Measurements from ENCODE around the gene DMRT1. TPM values are rescaled to one million over a fixed set of nuclear protein-coding genes. Genes with fewer than 3 reads are reported as not detected.

Gene DMRT1
- total RNA-seq, 1 experiment from 2014 or later = not detected

DNA sequence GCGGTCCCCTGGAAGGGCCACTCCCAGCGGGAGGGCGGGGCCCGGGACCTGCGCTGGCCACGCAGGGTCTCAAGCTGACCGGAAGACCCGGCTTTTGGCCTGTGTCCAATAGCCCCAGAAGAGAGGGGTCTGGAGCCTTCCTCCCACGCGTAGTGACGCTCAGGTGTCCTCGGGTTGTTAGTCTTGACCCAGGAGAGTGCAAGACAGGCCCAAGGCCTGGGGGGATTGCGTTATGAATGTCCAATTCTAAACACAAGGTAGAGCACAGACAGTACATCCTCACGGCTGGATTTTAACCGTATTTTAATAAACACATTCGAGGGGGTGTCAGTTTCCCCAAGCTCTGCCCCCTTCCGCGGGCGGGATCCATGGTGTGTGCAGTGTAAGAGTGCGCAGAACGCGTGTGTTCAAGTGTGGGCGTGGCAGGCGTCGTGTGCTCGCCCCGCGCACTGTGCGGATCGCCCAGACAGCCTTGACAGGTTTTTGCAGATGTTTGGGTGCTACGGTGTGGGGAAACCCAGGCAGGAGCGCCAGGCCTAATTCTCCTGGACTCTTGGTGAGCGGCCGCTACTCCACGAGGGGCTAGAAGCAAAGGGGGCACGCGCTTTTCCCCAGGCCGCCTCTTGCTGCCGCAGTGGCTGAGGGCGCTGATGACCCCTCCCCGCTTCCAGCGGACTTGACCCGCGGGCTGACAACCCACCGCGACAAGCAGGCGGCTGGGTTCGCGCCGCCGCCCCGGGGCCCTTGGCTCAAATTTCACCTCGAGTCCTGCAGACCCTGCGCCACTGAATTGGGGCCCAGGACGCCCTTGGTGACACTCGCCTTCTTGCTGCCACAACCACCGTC lies 128.9 kb downstream of the DMRT1 start:
- no peak for DNase-seq (ENCODE audit: low read depth)

DNA sequence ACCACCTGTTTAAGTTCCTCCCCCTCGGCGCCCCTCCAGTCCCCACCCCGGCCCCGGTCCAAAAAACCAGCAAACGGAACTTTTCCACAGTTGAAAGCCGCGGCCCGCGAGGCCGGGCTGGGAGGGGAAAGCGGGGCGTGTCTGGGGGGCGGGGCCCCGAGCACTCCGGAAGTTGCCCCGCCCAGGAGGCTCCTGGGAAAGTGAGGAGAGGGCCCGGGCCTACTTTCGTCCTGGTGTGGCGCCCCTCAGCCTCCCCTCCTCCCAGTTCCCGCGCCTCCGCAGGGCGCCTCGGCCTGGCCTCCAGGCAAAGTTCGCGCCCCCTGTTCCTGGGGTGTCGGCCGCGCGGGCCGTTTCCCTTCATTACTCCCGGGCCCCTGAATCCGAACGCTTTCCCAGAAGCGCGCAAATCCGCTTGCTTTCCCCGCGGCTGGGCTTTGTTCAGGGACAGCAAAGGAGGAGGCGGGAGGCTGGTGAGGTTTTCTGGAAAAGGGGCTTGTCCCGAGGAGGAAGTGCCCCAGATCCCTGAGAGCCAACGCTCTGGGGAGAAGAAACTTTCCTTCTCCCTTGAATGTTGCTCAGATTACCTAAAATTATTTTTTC lies 130.5 kb downstream of the DMRT1 start:
- no peak for DNase-seq (ENCODE audit: low read depth)

DNA sequence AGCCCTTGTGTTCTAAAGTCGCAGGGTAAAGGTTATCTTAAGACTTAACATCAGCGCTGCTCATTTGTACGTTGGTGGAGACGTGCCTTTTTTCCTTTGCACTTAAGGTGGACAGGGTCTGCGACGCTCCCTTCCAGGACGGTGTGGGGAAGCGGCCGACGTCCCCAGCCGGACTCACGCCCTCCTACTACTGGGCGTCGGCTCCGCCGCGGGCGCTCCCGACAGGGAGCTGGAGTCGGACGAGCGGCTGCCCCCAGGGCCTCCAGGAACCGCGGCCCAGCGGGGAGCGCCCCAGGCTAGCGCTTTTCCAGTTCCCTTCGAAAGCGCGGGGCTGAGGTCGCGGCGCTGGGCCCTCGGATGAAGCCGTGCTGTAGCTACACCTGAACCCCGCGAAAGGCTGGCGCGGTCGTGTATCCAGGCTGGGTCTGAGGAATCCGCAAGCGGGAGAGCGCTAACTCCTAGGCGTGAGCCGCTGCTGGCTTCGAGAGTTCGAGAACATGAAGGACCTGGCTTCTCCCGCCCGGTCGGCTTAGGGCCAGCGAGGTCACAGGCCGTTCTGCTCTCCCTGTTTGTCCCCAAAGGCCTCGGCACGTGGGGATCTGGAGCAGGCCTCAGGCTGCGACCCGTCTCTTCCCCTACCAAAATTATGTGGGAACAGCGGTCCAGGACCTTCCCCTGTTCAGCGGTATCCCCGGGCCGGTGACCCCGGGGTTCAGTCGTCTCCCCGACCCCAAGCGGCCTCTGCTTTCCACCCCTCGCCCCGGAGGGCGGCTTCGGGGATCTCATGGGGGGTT lies 131.2 kb downstream of the DMRT1 start:
- DNase-seq (ENCODE audit: low read depth) = no peak

DNA sequence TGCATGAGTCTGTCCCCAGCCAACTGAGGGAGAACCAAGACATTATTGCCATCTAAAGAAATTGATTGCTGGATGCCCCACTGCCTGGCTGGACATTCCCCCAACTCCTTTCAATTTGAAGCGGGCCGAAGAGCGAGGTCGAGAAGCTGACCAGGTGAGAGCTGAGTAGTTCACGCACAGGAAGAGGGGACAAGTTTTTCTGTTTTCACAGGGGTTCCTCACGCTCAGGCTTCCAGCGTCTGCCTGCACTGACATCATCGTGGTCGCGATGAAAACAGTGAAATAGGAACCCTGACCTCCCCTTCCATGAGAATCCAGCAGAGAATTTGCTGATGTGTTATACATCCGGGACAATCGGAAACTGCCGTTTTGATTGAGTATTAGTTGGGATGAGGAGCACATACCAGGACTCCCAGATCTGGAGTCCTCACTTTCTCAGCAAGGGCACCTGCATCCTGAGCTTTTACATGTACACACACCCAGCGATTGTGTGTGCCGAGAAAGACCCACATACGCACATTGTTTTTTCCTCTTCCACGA lies 131.9 kb downstream of the DMRT1 start:
- no peak for DNase-seq (ENCODE audit: low read depth)

DNA sequence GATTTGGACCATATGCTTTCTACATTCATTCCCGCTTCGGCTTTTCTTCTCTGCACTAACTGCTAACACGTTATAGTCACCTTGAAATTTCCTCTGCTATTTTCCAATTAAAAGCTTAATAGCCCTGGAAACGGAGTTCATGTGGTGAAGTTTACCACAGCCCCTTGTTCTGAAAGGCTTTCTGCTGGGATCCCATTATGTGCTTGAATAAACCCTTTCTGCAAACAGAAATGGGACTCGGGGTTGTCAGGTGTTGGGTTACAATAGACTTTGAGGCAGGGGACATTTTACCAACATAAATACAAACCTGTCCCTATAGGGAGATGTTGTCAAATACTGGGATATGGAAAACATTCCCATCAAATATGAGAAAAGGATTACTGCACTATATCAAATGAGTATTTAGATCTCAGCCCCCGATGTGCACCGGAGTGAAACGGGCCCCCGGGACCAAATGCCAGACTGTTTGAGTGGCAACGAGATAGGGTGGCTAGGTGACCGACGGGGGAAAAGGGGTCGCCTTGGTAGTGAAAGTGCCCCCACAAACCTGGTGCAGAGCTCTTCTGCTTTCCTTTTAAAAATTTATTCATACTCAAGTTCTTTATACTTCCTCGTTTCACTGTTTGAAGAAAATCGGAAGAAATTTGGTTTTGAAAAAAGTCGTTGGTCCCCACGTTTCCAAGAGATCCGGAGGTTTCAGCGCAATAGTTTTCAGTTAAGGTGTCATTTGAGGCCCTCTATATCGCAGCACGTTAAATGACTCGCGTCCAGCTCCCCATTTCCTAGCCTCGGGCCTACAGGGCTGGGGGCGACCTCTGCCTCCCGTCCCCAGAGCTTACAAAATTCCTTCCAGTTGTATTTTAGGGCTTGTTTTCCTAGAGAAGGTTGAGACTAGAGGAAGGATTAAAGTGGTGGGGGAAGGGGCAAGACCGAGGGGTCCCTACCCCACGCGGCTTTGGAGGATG lies 132.8 kb downstream of the DMRT1 start:
- no peak for DNase-seq (ENCODE audit: low read depth)

DNA sequence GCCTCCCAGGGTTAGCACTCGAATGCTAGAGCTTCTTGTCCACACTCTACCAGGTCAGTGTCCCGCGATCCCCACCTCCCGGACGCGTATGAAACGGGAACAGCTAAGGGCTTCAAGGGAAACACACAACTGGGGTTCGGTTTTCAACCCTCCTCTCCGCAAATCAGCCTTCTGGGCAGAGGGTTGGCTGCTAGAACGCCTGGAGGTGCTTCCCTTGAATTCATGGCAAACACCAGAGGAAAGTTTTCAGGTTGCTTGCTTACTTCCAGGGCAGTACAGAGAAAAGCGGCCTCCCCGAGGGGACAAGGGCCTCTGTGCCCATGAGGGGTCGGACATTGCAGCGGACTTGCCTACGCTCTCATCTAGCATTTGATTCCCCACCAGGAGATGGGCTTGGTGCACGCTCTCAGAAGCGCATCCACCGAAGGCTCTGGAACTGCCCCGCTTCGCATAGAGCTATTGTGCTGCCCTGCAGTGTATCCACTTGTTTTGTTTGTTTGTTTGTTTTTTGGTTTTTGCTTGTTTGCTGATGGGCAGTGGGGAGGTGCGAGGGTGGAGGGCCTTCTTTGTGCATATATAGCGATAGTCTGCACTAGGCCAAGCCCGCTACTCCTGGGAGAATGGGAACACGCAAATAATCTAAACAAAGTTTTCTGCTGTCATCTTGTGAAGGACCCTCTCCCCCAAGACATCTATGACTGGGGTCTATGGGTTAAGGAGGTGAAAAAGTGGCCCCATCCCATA lies 133.7 kb downstream of the DMRT1 start:
- no peak for DNase-seq (ENCODE audit: low read depth)

DNA sequence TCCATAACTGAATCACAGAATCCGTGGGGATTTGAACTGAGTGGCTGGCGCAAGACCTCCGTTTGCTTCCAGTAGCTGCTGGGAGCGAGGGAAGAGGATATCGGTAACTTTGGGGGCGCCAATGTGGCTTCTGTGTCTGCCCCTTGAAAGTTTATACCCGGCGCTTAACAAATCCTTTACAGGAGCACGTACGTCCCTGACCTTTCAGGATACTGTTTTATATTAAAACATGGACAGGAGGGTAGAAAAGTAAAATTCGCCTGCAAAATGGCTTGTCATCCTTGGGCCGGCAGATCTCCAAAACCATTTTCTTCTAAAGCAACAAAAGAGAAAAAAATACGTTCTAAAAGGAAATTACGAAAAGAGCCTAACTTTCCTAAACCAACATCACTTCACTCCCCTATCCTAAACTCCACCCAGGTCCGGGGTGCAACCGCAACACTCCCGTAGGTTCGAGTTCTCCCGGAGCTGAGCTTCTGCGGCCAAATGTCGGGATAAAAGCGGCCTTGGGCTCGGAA lies 134.3 kb downstream of the DMRT1 start:
- DNase-seq (ENCODE audit: low read depth) = no peak

DNA sequence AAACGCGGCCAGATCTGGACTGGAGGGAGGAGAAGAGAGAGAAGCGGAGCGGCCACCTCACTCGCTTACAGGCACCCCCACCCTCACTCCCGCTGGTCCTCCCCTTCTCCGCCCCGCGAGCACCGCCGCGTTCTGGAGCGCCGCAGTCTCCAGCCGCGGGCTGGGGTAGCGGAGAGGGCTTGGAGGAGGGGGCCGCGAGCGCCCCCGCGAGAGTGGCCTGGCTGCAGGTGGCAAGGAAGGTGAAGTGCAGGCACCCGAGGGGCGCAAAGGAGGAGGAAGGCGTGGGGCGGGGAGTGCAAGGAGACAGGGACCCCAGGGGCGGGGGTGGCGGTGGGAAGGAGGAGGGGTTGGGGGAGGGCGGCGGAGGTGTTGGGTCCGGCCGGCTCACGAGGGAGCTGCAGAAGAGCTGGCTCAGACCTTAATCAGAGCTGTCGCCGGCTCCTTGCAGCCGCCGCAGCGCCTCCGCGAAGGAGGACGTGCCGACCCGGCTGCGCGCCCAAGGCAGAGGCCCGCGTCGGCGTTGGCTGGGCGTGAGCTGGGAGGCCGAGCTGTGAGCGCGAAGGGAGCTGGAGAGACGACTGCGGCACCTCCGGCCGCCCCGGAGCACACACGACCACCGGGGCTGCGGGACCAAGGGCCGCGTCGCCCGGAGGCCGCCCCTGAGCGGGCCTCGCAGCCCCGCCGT lies 134.9 kb downstream of the DMRT1 start, which contains the start of gene DMRT3:
Gene DMRT3 (plus strand): TSS at position 398 of the 685 bp plus-strand sequence. CDS start 347 bp downstream, outside the sequence.
- no peak for DNase-seq (ENCODE audit: low read depth)

DNA sequence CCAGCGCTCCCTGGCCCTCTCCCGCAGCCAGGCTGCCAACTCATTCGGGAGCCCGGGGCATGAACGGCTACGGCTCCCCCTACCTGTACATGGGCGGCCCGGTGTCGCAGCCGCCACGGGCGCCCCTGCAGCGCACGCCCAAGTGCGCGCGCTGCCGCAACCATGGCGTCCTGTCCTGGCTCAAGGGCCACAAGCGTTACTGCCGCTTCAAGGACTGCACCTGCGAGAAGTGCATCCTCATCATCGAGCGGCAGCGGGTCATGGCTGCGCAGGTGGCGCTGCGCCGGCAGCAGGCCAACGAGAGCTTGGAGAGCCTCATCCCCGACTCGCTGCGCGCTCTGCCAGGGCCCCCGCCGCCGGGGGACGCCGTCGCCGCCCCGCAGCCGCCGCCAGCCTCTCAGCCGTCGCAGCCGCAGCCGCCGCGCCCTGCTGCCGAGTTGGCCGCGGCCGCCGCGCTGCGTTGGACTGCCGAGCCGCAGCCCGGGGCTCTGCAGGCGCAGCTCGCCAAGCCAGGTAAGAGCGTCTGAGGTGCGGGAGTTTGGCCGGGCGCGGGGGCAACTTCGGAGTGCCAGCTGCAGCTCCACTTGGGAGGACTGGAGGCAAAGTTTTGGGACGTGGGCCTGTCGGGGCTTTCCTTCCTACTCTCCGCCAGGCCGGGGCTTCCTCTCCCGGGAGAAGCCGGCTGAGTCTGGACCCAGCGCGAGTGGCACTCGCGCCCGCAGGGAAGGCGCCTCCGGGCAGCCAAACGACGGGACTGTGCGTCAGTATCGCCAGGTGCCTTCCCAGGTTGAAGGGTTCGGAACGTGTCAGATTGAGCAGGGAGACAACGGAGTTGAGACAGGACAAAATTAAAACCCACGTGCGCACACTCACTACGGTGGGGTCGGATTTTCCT lies 135.7 kb downstream of the DMRT1 start:
- no peak for DNase-seq (ENCODE audit: low read depth)

DNA sequence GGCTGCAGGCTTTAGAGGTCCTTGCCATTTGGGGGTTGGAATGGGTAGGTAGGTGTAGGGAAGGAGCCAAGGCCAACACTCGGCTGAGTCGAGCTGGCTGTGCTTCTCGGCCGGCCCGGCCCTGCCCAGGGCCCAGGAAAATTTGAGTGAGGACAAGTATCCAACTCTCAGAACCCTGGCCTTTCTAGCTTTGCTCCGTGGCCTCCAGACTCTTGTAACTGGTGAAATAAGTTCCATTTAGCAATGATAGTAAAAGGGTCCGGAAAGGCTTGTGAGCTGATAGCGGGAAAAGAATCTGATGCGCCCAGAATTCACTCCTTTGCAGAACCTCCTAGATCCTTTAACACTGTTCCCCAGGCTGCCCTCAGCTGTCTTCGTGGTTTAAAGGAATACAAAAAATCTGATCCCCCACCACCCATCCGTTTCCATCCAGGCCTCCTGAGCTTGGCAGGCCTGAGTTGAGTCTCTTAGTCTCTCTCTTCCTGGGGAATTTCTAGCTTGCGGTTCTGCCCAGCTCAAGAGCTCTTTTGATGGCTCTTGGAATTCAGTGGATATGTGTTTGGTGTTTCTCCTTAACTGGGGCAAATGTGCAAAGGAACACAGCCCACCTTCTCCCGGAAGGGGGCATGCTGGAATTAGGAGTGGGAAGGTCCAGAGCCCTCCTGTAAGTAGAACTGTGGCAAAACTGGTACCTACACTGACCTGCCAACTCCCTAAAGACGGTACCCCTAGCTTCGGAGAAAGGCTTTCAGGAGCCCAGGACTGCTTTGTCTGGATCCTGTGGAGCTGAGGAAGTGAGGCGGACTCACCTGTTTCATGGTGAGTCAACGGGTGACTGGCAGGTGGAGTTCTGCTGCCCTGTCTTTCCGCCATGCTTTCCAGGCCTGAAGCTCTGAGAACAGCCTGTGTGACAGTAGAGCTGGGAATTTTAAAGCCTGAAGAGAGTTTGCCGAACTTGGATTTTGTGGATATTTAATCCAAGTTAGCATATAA lies 136.6 kb downstream of the DMRT1 start:
- DNase-seq (ENCODE audit: low read depth) = no peak

DNA sequence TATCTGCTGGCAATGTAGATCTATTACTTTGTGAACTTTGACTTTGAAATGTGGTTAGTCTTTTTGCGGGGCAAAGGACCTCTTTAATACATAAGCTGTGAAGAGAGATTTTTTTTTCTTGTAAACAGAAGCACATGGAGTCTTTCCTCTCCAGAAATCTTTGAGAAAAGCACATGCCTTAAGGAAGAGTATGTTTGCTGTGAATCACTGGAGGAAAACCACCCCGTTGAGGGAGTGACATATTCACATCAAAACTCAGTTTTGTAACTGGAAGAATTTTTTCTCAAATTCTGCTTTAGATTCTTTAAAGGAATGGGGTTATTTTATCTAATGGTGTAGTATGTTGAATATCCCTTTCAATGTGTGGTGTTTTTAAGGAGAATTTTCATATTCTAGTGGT lies 138.5 kb downstream of the DMRT1 start:
- DNase-seq (ENCODE audit: low read depth) = no peak

DNA sequence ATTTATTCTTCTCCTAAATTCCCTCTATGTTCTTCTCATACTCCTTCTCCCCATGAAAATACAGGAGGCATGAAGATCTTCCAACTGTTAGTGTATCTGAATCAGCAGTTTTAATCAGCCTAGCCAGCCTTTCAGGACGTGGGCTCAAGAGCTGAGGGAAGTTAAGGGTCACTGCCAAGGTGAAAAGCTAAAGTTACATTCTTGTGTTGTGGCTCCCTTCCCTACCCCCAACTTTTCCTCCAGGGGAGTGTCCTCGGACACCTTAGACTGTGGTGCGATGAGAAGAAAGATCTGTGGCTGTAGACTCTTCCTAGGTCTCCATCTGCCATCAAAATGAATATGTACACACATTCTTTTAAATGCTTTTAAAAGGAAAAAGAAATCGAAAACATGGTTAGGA lies 139.1 kb downstream of the DMRT1 start:
- no peak for DNase-seq (ENCODE audit: low read depth)

DNA sequence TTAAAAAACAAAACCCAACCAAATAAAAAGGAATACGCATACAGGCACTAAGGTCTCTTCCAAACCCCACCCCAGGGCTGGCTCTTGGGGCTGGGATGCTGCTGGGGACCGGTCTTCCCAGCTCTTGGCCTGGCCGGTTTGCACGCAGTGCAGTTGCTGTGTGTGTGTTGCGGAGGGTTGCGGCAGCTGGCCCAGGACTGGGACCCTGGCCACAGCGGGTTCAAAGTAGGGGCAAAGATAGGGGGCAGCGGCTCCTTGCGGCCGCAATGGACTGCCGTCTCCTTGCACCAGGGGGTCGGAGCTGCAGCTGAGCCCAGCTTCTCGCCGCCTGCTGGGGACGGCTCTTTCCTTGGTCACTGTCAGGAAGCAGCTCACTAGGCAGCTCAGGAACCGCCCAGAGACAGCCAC lies 140.0 kb downstream of the DMRT1 start:
- DNase-seq (ENCODE audit: low read depth) = no peak

DNA sequence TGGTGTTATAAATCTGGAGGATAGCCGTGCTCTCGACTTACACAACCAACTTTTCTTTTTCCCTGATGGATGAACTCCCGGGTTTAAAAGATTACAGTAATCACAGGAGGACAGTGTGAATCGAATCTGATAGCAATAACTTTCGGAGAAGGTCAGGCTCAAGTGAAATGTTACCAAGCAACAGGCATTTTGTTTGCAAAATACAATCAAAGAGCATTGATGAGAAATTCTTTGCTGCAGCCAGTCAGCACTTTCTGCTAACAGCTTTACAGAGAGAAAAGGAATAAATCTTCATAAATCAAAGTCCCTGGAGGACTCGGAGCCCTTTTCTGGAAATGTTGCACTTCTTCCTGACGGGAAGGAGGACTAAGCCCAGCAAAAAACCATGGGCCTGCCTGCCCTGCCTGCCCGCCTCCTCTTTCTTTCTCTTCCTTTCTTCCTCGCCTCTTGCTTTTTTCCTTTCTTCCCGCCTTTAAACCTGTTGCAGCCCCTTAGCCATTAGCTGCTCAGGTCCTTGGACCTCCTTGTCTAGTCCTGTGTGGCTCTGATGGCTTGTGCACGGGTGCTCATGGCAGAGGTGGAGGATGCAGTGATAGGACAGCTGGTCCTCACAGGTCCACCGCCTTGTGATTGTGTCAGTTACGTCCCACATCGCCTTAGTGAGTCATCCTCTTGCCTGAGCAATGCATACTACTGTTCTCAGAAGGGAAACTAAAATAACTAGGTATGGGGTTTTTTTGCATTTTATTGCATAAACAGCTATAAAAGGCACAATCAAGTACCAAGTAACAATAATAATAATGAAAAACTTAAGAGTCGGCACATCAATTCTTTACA lies 141.1 kb downstream of the DMRT1 start:
- no peak for DNase-seq (ENCODE audit: low read depth)

DNA sequence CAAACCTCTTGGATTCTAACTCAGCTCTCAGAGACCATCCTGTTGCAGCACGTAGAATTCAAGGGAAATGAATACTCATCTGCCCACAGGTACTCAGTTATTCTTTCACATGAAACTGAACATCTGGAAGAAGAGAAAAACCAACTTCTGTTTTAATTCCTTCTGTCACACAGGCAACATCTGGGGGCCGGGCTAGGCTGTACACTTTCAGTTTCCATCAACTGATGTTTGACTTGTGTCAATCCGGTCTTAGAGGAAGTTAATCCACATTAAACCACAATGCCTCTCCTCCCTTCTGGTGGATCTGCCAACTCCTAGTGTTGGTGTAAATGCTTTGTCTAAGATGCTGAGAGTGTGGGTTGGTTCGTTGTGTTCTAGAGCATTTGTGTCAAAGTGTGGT lies 152.5 kb downstream of the DMRT1 start:
- no peak for DNase-seq (ENCODE audit: low read depth)

DNA sequence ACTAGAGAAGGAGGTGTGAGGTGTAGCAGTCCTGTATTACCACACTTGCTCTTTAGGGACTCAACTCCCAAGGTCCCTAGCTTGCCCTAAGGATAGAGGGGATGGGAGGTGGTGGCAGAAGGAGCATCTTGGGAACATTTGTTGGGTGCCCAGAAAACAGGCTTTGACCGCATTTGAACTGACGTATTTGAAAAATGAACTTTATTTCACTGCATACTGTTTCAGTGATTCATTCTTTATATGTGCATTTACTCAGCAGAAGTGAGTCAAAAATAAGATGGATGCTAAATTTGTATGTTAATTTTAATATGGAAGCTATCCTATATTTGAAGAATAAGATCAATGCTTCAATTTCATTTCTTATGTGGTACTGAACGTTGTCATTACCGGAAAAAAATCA lies 153.7 kb downstream of the DMRT1 start:
- no peak for DNase-seq (ENCODE audit: low read depth)

All from HT1080 (cell line).